IMR-90 (cell line): Measurements from ENCODE around the gene RNASE4. TPM values are rescaled to one million over a fixed set of nuclear protein-coding genes. Genes with fewer than 3 reads are reported as not detected.

Experiments used
- ATAC-seq: fragments of 200-7000 bp; cut with Tn5 transposase; 2 replicates; pipeline ENCODE4 v1.9.1; 2020; ENCODE audit warnings: low read depth, mild to moderate bottlenecking, moderate library complexity
- BruUV-seq: library from RNA; stranded (reverse); fragments of 400-500 nt; replicated peaks from 2 replicates; lab custom pipeline; 2021; lab: Mats Ljungman, UMichigan
- CTCF ChIA-PET: fragments of 300-600 bp; formaldehyde crosslinking; extraction: SDS; loops from one replicate; lab custom pipeline; 2021; ENCODE audit warnings: antibody characterized with exemption; lab: Yijun Ruan, JAX
- POLR2A ChIA-PET: fragments of 300-600 bp; sonication (Branson Sonifier 250); formaldehyde crosslinking; loops from one replicate; lab custom pipeline; 2022; ENCODE audit warnings: antibody characterized with exemption; ENCODE audit not compliant: unreplicated experiment; lab: Charles Lee
- DNase-seq: peaks from one replicate; pipeline ENCODE4 v3.0.0; 2013
- H2AFZ ChIP-seq: replicated peaks from 2 replicates; pipeline ENCODE3; 2013; ENCODE audit warnings: low read length, mild to moderate bottlenecking; ENCODE audit not compliant: poor library complexity
- H2AK5ac ChIP-seq: 2 replicates; pipeline ENCODE4 v1.6.1; 2013; ENCODE audit warnings: low read depth, low read length, inconsistent platforms
- H2AK9ac ChIP-seq: replicated peaks from 2 replicates; pipeline ENCODE3; 2013; ENCODE audit warnings: mild to moderate bottlenecking, low read depth, low read length, moderate library complexity; ENCODE audit not compliant: poor library complexity
- H2BK120ac ChIP-seq: 2 replicates; pipeline ENCODE4 v1.6.1; 2013; ENCODE audit warnings: low read depth, low read length, inconsistent platforms
- H2BK15ac ChIP-seq: 3 replicates; pipeline ENCODE4 v1.6.1; 2013; ENCODE audit warnings: low read depth, low read length, inconsistent platforms
- H2BK20ac ChIP-seq: 2 replicates; pipeline ENCODE4 v1.6.1; 2013; ENCODE audit warnings: low read depth, mild to moderate bottlenecking, inconsistent platforms, low read length, moderate library complexity
- H2BK5ac ChIP-seq: 2 replicates; pipeline ENCODE4 v1.6.1; 2013; ENCODE audit warnings: mild to moderate bottlenecking, low read depth, low read length, inconsistent platforms; ENCODE audit not compliant: poor library complexity, severe bottlenecking
- H3K14ac ChIP-seq: replicated peaks from 2 replicates; pipeline ENCODE4 v1.6.1; 2013; ENCODE audit warnings: low read depth, low read length, inconsistent platforms
- H3K18ac ChIP-seq: 2 replicates; pipeline ENCODE4 v1.6.1; 2013; ENCODE audit warnings: low read depth, low read length, control low read depth
- H3K23ac ChIP-seq: 2 replicates; pipeline ENCODE4 v1.6.1; 2013; ENCODE audit warnings: low read depth, low read length, inconsistent platforms
- H3K27ac ChIP-seq: 2 replicates; pipeline ENCODE4 v1.5.1; 2013; ENCODE audit warnings: mild to moderate bottlenecking, control low read depth, low read length; ENCODE audit not compliant: insufficient read depth
- H3K27me3 ChIP-seq: 2 replicates; pipeline ENCODE4 v1.6.1; 2013; ENCODE audit warnings: low read length; ENCODE audit not compliant: control insufficient read depth, insufficient read depth
- H3K36me3 ChIP-seq: 2 replicates; pipeline ENCODE4 v1.6.1; 2013; ENCODE audit warnings: low read length, mixed read lengths; ENCODE audit not compliant: control insufficient read depth, insufficient read depth
- H3K4ac ChIP-seq: 2 replicates; pipeline ENCODE4 v1.6.1; 2013; ENCODE audit warnings: low read depth, low read length, inconsistent platforms
- H3K4me1 ChIP-seq: 2 replicates; pipeline ENCODE4 v1.6.1; 2013; ENCODE audit warnings: low read length, mixed read lengths; ENCODE audit not compliant: control insufficient read depth, insufficient read depth
- H3K4me2 ChIP-seq: 2 replicates; pipeline ENCODE4 v1.6.1; 2013; ENCODE audit warnings: low read depth, mild to moderate bottlenecking, control low read depth, low read length, moderate library complexity
- H3K4me3 ChIP-seq: 2 replicates; pipeline ENCODE4 v1.5.1; 2013; ENCODE audit warnings: low read depth, mild to moderate bottlenecking, control low read depth, low read length, moderate library complexity; ENCODE audit not compliant: insufficient read depth
- H3K56ac ChIP-seq: 2 replicates; pipeline ENCODE4 v1.6.1; 2013; ENCODE audit warnings: low read length, inconsistent platforms; ENCODE audit not compliant: insufficient read depth; ENCODE audit errors: extremely low read depth
- H3K79me1 ChIP-seq, 2 experiments: 2 replicates each; pipeline ENCODE4 v1.6.1; 2013; ENCODE audit warnings: low read length in 2 of 2, inconsistent platforms in 1 of 2, low read depth in 1 of 2
- H3K9ac ChIP-seq: 2 replicates; pipeline ENCODE4 v1.6.1; 2013; ENCODE audit warnings: low read depth, low read length, control low read depth
- H3K9me1 ChIP-seq: 2 replicates; pipeline ENCODE4 v1.6.1; 2013; ENCODE audit warnings: low read length, inconsistent platforms; ENCODE audit not compliant: insufficient read depth
- H3K9me3 ChIP-seq: 2 replicates; pipeline ENCODE4 v1.6.1; 2013; ENCODE audit warnings: low read length; ENCODE audit not compliant: control insufficient read depth, insufficient read depth
- H4K20me1 ChIP-seq: 2 replicates; pipeline ENCODE4 v1.6.1; 2013; ENCODE audit warnings: low read length, inconsistent platforms; ENCODE audit not compliant: insufficient read depth
- H4K5ac ChIP-seq: 2 replicates; pipeline ENCODE4 v1.6.1; 2013; ENCODE audit warnings: mild to moderate bottlenecking, low read depth, low read length, control low read depth
- H4K8ac ChIP-seq, 2 experiments: 2 replicates each; pipeline ENCODE4 v1.6.1; 2013; ENCODE audit warnings: low read depth in 2 of 2, low read length in 2 of 2, control low read depth in 1 of 2, inconsistent platforms in 1 of 2
- H4K91ac ChIP-seq: 2 replicates; pipeline ENCODE4 v1.6.1; 2013; ENCODE audit warnings: low read depth, low read length, inconsistent platforms; ENCODE audit not compliant: insufficient read depth
- FOS ChIP-seq: fragments of 150-350 bp; IDR thresholded peaks from 2 replicates; pipeline ENCODE4 v1.6.1; 2016; ENCODE audit warnings: low read depth, low read length
- MAFK ChIP-seq: IDR thresholded peaks from 2 replicates; pipeline ENCODE4 v1.6.1; 2012; ENCODE audit warnings: low read depth, low read length, improper control_type of control experiment
- MAZ ChIP-seq: IDR thresholded peaks from 2 replicates; pipeline ENCODE4 v1.6.1; 2012; ENCODE audit warnings: low read depth, mild to moderate bottlenecking, low read length, improper control_type of control experiment, moderate library complexity, borderline replicate concordance
- MXI1 ChIP-seq: IDR thresholded peaks from 2 replicates; pipeline ENCODE4 v1.6.1; 2012; ENCODE audit warnings: low read depth, mild to moderate bottlenecking, low read length, moderate library complexity, borderline replicate concordance
- RCOR1 ChIP-seq: IDR thresholded peaks from 2 replicates; pipeline ENCODE4 v1.6.1; 2012; ENCODE audit warnings: mild to moderate bottlenecking, low read length, improper control_type of control experiment; ENCODE audit not compliant: insufficient replicate concordance
- SMC3 ChIP-seq: fragments of 150-350 bp; IDR thresholded peaks from 2 replicates; pipeline ENCODE4 v1.6.1; 2016; ENCODE audit warnings: low read depth, mild to moderate bottlenecking, antibody characterized with exemption, low read length, moderate library complexity
- WGBS, 2 experiments: methylation state at CpG; one replicate each; pipeline versions ENCODE4 v1.1.5 to v1.1.7; 2013; ENCODE audit warnings: missing lambda C conversion rate in 2 of 2; ENCODE audit not compliant: insufficient read length in 1 of 2; ENCODE audit errors: extremely low coverage in 2 of 2; 5-methylcytosine and 5-hydroxymethylcytosine counted together
- dilution Hi-C: fragments of 300-500 bp; cut with HindIII; formaldehyde crosslinking; loops from one replicate; pipeline ENCODE4 v1.14.3; 2018; ENCODE audit warnings: low sequenced_read_pairs; ENCODE audit not compliant: unreplicated experiment
- in situ Hi-C: fragments of 300-500 bp; cut with MboI; formaldehyde crosslinking; loops from 3 replicates; pipeline ENCODE4 v1.14.3; 2019; ENCODE audit warnings: low sequenced_read_pairs, inconsistent platforms, mixed read lengths
- intact Hi-C: fragments of 100-400 bp; cut with micrococcal nuclease; formaldehyde crosslinking; loops from 2 replicates; pipeline ENCODE4 v1.10.0; 2022
- polyA plus RNA-seq, 3 experiments: library from polyadenylated mRNA; depleted of rRNA; stranded (reverse); fragments of >200 nt; gene quantifications; 2 replicates each; pipeline ENCODE4 v1.2.3, GENCODE V29; 2012; ENCODE audit warnings: low replicate concordance in 1 of 3
- total RNA-seq: library from RNA; depleted of rRNA; stranded (reverse); fragments of >200 nt; gene quantifications from 2 replicates; pipeline ENCODE4 v1.2.3, GENCODE V29; 2012
- TF ChIP-seq, protein P1 (sequence below): conservative IDR thresholded peaks from 2 replicates; pipeline ENCODE4 v1.5.1; 2012; ENCODE audit warnings: mild to moderate bottlenecking, low read depth, low read length, improper control_type of control experiment

The RNASE4 gene
- total and polyA plus RNA-seq, 2 of the 4 experiments (the other 2 are of a cell fraction): 10.4 to 11.6 TPM

DNA sequence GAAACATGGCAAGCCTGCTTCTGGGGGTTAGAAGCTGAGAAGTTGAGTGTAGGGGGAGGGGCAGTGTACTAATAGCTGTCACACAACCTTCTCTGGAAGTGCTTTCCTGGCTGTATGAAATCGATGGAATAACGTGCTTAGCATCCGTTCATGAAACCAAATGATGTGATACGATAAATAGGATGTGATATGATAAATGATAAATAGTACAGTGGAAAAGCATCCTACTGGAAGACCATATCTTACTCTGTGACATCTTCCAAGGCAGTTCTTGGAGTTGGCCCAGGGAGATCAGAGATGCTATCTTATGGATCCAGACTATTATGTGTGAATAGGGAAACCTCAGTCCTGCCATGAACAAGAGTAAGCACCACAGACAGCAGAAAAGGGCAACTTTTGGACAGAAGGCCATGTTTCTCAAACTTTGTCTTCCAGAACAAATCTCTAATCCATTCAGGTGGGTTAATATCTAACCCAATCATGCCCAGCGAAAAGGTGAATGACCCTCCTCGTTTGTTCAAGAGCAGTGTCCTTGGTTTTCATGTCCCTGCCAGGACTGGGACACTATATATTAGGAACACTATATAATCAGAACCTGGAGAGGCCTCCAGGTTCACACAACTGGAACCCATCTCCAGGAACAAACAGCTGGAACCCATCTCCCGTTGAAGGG, 3.9 kb downstream of the RNASE4 start, which contains the start of gene ANG:
Gene ANG (plus strand): TSS at position 598 of the 673 bp plus-strand sequence. CDS start 4,801 bp downstream, outside the sequence.
- dilution Hi-C loops (no loop called here), in situ Hi-C loops (loop anchor here (10.0 kb wide), 2 partner anchors 274 to 364 kb away; partner anchors contain the start of gene TEP1)

More for the DNA sequence above, 3.9 kb downstream of the RNASE4 start, which contains the start of gene ANG:
- Histone ChIP-seq H2BK20ac (no peak within 1 kb of the TSS), H3K23ac (no peak within 1 kb of the TSS), H2AFZ (no peak within 1 kb of the TSS), H3K79me1 (peaks cover 3 to 9% of the 10 kb centered on the region in 2 experiments; a peak in 1 of 4 replicates), H3K9me3 (no peaks in the 10 kb centered on the region), H2AK9ac (no peak within 1 kb of the TSS), H3K9ac (no peak within 1 kb of the TSS), H3K56ac (no peak within 1 kb of the TSS), H2BK5ac (no peak within 1 kb of the TSS), H2AK5ac (no peak within 1 kb of the TSS), H3K36me3 (no peaks in the 10 kb centered on the region), H3K4ac (no peak within 1 kb of the TSS), H4K91ac (no peak within 1 kb of the TSS), H2BK120ac (no peak within 1 kb of the TSS), H3K27me3 (no peaks in the 10 kb centered on the region), H3K4me1 (no peaks in the 10 kb centered on the region), H3K18ac (no peak within 1 kb of the TSS), H4K8ac (no peak within 1 kb of the TSS), H3K14ac (no peak within 1 kb of the TSS), H4K5ac (no peak within 1 kb of the TSS), H3K4me3 (no peak within 1 kb of the TSS), H3K4me2 (no peak within 1 kb of the TSS), H2BK15ac (no peak within 1 kb of the TSS), H3K27ac (no peak within 1 kb of the TSS), H3K9me1 (no peaks in the 10 kb centered on the region), H4K20me1 (peaks cover 5% of the 10 kb centered on the region)
- BruUV-seq: no TSS peak
- no peak for TF ChIP-seq FOS
- TF ChIP-seq MXI1: no peak
- no peak for TF ChIP-seq MAZ
- TF ChIP-seq, protein P1, sequence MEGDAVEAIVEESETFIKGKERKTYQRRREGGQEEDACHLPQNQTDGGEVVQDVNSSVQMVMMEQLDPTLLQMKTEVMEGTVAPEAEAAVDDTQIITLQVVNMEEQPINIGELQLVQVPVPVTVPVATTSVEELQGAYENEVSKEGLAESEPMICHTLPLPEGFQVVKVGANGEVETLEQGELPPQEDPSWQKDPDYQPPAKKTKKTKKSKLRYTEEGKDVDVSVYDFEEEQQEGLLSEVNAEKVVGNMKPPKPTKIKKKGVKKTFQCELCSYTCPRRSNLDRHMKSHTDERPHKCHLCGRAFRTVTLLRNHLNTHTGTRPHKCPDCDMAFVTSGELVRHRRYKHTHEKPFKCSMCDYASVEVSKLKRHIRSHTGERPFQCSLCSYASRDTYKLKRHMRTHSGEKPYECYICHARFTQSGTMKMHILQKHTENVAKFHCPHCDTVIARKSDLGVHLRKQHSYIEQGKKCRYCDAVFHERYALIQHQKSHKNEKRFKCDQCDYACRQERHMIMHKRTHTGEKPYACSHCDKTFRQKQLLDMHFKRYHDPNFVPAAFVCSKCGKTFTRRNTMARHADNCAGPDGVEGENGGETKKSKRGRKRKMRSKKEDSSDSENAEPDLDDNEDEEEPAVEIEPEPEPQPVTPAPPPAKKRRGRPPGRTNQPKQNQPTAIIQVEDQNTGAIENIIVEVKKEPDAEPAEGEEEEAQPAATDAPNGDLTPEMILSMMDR: no peak
- TF ChIP-seq SMC3: no peak
- no peak for TF ChIP-seq RCOR1
- no peak for TF ChIP-seq MAFK
- DNase-seq (no peak), ATAC-seq (no peak)
- CTCF ChIA-PET: no interaction called here
- intact Hi-C loops: no loop called here
- POLR2A ChIA-PET: no interaction called here
- no CpG with 5 or more reads among the region's 7 CpGs for WGBS, 2 experiments
